HEK293T (cell line): ENCODE data around the gene ENOSF1.

Experiments used
- BHLHE40 ChIP-seq: fragments of 450-650 bp; IDR thresholded peaks from 2 replicates; pipeline ENCODE4 v1.6.1; 2016; ENCODE audit warnings: mild to moderate bottlenecking, moderate library complexity, borderline replicate concordance
- L3MBTL2 ChIP-seq: fragments of 450-650 bp; conservative IDR thresholded peaks from 2 replicates; pipeline ENCODE4 v1.6.1; 2016; ENCODE audit warnings: mild to moderate bottlenecking
- SP1 ChIP-seq: fragments of 450-650 bp; IDR thresholded peaks from 2 replicates; pipeline ENCODE4 v1.6.1; 2017

DNA sequence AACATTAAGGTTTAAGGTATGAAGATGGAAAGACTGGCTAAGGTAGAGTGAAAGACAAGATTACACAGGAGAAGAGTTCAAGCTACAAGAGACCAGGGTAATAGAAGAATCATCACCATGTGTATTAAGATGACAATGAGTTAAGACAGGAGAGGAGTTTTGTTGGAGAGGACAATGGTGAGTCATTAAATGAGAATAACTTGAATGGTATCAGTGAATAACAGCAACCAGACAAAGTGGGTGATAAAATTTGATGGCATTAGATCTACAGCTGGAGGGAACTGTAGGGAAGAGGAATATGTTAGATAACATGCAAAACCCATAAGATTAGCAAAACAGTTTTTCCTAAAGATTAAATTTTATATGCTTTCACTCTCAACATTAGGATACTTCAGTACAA, 18.8 kb upstream of the ENOSF1 start:
- TF ChIP-seq L3MBTL2 (no peak), SP1 (no peak), BHLHE40 (no peak)
